Activated CD8-positive, alpha-beta memory T cell treated with anti-CD3 and anti-CD28 coated beads, Interleukin-2, amount 50 U/mL, for 1 hour (primary cell): ENCODE results near the gene PLEKHG5.
"Not testable (repeated sequence)": the region's sequence is repeated elsewhere in the genome, so short reads cannot be mapped to it uniquely, and the experiment has no call there.

Experiments
- DNase-seq: peaks from one replicate; pipeline ENCODE4 v3.0.0-alpha.2; 2020; ENCODE audit errors: extremely low read depth

PLEKHG5 gene

DNA sequence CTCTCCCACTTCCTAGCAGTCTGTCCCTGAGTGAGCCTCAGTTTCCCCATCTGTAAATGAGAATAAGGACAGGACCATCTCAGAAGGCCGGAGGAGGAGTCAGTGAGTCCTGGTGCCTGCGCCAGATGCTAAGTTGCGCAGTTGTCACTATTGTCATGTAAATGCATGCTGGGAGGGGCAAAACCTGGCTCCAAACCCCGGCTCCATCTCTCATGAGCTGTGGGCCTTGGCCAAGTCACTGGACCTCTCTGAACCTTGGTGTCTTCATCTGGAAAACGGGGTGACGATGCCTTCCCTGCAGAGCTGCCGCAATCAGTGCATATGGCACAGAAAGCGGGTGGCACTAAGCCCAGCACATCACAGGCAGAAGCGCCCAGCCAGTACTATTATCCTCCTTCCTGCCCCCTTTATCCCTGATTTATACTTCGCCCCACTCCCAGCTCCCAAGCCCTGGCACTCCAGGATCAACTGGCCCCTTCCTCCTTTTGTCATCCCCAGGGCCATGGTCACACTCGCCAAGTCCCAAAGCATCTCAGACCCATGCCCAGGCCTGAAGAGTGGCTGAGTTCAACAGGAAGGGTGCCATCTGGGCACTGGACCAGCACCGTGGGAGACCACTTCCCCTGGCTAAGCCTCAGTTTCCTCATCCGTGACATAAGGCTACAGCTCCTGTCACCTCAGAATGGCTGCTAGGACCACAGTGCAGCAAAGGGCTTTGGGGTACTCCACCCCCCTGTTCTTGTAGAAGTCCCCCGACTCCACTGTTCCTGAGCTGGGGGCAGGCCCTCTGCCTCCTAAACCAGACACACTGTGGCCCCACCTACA is 4.3 kb upstream of the PLEKHG5 start:
- no peak for DNase-seq

DNA sequence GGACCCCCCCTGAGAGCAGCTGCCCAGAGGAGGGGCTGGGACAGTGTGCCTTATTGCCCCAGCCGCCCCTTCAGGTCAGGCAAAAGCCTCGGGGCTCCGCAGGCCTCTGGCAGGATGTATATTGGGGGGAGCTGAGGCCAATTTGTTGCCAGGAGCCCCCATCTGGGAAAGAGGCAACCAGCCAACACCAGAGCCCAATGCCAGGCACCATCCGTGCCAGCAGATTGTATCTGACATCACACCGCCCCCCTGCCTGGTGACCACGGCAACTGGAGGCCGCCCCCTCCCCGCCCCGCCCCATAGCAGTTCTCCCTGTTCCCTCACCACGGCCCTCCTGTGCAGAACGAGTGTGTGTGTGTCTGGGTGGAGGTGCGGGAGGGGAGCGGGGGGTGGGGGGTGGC is 3.6 kb upstream of the PLEKHG5 start:
- no peak for DNase-seq

DNA sequence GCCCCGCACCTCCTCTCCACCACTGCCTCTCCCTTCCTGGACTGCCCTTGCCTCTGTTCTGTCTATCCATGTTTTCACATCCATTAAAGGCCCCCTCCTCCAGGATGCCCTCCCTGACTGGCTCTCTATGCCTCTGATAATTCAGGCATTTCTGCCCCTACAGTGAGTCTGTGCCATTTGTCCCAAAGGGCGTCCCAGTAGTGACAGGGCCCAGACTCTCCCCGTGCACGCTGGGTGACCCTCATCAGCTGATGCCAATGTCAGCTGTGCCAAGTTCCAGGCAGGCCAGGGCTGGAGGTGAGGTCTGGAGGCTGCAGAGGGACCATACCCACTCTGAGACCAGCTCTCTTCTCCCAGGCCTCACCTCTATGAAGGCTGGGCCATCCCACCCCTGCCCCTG is 3.2 kb upstream of the PLEKHG5 start:
- no peak for DNase-seq

DNA sequence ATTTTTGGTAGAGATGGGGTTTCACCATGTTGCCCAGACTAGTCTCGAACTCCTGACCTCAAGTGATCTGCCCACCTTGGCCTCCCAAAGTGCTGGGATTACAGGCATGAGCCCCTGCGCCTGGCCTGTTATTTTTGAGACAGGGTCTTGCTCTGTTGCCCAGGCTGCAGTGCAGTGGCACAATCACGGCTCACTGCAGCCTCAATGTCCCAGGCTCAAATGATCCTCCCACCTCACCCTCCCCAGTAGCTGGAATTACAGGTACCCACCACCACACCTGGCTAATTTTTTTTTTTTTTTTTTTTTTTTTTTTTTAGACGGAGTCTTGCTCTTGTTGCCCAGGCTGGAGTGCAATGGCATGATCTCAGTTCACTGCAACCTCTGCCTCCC is 2.4 kb upstream of the PLEKHG5 start:
- not testable (repeated sequence) for DNase-seq

DNA sequence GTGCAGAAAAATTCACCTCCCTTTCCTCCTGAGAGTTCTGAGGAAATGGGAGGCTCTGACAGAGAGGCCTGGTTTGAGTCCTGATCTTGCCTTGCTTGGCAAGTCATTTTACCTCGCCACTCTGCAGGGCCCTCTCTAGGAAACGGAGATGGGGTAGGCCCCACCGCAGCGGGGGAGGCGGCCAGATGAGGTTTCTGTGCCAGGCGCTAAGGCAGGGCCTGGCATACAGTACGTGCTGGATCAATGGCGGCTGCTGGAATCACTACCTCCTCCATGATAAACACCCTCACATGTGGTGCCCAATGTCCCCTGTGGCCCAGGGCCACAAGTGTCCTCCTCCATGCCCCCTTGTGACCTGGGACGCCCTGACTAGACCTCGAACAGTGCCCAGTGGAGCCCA is 499 bp upstream of the PLEKHG5 start:
- DNase-seq: no peak

DNA sequence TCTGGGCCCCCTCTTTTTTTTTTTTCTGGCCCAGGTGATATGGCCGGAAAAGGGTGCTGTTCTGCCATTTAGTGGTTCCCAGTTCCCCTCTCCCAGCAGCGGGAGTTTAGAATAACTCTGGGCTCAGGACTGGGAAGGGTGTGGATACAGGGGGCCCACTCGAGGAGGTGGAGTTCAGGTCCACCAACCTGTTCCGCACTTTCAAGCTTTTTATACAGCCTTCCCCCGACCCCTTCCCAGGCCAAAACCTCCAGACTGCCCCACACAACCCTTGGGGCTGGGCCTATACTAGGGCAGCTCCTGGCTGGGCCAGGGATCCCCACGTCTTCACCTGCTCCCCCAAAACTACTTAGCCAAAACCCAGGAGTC is 402 bp downstream of the PLEKHG5 start:
- DNase-seq: no peak

DNA sequence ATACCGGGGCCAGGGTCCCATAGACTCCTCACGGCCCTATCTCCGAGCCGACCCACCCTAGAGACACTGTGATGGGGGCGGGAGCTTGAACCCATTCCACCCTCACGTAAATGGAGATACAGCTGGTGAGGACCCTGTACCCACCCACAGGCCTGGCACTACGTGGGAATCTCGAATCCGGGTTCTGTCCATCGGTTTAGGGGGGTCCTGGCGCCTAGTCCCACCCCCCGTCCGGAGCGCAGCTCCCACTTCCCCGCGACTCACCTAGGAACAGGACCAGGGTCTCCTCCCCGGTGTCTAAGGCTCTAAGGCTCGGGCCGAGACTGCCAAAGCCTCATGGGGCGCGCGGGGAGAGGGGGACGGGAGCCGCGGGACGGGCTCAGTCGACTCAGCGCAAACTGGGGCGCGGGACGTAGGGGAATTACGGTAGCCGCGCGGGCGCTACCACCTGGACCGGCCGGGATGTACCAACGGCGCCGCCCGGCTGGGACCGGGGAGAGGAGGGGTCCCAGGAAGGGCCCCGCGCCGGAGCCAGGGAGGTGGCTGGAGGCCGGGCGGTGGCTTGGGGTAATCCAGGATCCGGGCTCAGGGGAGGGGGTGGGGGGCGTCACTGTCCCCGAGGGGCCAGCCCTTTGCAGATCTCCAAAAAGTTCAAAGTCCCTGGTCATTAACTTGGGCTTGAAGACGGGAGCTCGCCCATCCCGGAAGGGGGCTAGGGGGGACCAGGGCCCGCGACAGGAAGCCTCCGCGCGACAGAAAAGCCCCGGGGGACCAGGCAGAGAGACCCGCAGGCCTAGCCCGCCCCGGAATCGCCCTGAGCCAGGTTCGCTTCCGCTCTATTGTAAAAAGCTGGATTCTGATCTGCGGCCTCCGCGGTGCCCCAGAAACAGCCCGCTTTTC is 1.0 kb downstream of the PLEKHG5 start:
- no peak for DNase-seq

DNA sequence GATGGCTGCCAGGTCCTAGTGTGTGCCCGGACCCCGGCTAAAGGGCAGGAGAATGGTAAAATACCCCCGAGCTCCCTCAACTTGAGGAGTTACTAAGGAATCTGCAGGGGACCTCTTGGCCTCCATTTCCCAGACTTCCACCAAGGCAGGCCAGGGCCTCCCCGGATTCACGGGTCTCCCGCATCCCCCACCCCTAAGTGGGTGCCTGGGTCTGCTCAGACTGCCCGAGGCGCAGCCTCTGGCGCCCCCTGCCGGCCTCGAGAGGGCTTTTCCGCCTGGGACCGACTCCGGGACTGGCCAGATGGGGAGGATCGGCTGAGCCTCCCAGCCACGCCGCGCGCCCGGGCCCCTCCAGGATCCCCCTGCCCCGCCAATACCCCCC is 1.7 kb downstream of the PLEKHG5 start:
- no peak for DNase-seq

DNA sequence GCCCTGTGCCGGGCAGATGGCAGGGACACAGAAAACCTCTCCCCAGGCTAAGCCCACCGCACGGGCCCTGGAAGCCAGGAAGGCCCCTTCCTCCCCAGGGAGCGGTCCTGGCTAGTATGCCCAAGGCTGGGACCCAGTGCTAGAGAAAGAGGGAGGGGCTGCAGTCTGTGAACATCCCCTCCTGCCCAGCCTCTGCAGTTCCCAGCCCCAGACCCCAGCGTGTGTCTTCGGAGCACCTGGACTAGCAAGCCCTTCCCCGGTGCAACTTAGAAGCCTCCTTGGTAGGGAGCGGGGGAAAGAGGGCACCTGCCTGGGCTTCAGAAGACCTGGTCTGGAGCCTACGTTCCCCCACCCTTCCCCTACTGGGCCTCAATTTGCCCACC is 2.1 kb downstream of the PLEKHG5 start:
- DNase-seq: no peak

DNA sequence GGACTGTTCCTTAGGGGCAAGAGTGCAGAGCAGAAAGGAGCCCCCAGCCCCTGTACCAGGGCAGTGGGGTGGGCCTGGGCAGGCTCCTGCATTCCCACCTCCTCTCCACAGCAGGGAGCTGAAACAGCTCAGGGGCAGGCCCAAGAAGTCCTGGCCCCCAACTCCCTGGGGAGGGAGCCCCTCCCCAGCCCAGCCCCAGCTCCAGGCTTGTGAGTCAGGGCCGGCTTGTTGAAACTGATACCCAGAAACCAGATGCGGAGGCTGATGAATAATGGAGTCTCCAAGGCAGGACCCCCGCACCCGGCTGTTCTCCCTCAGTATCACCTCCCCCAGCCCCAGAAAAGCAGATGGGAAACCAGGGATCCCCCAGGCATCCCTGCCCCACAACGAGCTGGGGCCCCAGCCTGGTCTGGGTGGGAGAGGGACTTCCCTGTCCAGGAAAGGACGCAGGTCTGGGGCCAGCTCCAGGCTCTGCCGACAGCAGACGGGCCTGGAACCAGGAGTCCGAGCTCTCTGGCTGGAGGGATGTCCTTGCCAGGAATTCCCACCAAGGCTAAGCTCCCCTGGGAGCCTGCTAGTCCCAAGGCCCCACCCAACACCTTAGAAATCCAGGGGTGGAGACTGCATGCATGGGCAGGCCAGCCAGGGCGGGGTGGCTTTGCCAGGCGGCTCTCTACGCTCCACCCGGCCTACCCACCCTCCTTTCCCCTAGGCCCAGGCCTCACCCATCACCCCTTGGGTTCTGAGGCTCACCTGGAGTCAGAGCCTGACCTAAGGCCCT is 2.7 kb downstream of the PLEKHG5 start:
- DNase-seq: no peak

DNA sequence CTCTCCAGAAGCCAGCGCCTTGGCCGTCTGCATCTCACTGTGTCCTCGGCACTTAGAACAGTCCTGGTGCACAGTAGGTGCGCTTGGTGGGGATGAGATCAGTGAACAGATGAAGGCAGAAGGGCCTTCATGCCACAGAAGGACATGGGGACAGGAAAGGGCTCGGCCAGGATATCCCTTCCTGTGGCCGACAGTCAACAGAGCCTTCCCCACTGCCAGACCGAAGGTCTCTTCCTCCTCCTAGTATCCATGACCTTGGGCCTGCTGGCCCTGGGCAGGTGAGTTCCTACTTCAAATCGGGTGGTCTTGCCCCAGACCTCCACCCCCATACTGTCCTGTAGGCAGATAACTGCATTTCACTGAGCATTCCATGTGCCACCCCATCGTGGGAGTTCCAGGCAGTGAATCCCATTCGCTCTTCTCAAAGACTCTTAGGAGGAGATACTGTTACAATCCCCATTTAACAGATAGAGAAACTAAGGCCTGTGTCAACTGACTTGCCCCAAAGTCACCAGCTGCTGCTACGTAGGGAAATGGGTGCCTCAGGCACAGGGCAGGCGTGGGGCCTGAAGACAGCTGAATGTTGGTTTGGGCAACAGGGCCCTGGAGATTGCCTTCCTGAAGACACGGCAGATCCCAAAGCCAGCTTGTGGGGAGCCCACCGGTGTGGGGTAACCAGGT is 3.5 kb downstream of the PLEKHG5 start:
- DNase-seq: no peak

DNA sequence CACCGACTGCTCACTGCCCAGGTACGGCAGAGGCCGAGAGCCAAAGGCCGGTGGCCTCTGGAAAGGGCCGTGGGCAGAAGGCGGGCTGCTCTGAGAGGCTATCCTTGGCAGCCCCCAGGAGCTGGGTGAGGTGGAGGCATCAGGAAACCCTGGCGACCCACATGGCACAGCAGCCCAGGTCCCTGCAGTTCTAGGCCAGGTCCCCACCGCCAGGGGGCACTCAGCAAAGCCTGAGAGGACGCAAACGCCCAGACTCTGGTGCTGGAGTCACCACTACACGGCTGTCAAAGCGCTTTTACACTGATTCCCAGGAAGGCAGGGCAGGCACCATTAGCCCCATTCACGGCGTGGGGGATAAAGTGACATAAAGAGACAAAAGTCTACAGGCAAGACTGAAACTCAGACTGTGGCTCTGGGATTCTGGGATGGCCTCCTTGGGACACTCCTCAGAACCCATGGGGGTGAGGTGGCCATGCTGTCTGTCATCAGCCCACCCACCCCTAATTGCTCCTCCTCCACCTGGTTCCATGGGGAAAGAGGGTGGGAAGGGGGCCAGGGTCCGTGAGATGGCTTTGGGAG is 4.9 kb downstream of the PLEKHG5 start:
- DNase-seq: peak; percentile 66

DNA sequence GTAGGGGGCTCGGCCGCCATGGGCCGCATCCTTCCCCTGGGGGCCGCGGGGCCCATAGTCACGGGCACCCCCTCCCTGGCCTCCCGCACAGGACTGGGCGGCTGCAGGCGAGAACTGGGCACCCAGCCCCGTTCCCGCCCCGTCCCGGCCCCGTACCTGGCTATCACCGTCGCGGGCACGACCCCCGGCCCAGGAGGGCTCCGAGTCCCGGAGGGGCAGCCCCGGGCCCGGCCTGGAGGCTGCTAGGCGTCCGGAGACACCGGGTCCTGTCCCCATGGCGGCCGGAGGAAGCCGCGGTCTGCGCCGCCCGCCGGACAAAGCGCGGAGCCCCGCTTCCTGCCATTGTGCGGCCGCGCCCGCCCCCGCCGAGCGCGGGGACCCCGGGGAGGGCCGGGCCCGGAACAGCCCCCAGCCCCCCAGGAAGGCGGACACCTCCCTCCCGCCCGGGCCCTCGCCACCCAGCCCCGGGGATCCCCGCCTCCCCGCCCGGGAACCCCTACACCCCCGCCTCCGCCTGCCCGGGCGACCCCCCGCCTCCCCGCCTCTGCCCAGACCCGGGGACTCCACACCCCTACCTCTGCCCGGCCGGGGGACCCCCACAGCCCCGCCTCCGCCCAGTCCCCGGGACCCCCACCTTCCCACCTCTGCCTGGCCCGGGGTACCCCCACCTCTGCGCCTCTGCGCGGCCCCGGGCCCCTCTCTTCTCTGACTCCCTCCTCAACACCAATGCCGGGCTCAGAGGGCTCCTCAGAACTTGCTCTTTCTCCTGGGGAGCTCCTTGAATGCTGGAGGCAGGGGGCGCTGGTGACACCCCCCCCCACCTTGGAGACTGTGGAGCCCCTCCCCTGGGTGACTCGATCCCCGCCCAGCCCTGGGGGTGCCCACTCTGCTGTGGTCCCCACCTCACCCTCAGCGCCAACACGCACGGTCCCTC is 6.0 kb downstream of the PLEKHG5 start:
- no peak for DNase-seq

DNA sequence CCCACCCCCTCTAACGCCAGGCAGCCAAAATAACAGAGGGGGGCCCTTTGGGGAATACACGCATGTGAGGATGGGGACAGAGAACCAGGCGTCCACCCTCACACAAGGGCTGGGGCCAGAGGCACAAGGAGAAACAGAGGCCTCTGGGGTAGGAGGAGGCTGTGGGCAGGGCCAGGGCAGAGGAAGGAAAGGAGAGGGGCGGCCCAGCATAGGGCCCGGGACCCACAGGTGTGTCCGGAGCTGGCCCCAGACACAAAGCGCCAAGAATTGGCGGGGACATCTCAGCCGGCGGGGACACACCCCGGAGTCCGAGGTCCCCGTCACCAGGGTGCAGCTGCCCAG is 6.7 kb downstream of the PLEKHG5 start:
- DNase-seq: no peak

DNA sequence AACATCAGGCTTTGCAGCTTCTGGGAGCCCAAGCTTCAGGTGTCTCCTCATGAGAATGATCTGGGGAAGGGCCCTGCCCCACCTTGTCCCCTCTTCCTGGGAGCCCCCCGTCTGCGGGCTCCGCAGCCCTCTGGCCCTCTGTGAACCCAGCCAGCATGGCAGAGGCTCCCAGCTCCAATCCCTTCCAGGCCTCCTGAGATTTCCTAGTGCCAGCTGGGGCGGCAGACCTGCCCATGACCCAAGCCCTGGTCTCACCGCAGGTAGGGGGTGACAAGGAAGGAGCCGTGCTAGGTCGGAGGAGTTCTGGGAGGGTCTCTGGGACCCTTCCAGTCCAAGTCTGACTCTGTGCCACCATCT is 7.7 kb downstream of the PLEKHG5 start:
- DNase-seq: no peak

DNA sequence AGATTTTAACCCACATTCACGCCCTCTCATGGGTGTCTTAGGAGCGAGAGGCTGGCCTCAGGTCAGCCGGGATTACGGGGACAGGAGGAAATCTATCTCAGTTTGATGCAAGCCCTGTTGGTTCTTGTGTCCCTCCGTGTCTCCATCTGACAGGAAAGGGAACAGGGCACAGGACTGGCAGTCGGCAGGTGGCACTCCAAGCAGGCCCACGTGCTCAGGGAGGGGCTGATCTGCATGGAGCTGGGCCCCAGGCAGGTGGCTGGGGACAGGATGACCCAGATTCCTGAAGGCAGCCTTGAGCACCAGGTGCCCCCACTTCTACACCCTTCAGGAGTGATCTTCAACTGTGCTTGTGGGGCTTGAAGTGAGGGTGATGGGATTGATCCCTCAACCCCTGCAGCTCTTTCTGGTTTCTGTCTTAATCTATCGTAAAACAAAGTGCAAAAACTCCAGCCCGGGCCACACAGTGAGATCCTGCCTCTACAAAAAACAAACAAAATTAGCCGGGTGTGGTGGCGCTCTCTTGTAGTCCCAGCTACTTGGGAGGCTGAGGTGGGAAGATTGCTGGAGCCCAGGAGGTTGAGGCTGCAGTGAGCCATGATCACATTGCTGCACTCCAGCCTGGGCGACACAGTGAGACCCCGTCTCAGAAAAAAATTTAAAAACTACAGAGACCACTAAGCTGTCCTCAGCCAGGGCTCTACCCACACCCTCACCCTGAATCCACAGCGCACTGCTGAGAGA is 8.3 kb downstream of the PLEKHG5 start:
- no peak for DNase-seq

DNA sequence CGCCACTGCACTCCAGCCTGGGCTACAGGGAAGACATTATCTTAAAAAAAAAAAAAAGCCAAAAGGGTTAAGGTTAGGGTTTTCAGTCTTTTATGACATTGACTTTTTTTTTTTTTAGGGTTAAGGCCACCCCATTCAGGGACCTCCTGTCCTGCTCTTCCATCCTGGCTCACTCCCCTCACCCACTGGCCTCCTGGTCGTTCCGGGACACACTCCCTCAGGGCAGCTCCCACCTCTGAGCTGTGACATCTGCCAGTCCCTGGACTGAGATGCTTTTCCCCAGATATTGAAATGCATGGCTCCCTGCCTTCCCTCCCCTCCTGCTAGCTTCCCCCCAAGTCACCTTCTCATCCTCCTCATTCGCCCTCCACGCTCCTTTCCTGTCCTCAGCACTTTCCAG is 9.6 kb downstream of the PLEKHG5 start:
- no peak for DNase-seq

DNA sequence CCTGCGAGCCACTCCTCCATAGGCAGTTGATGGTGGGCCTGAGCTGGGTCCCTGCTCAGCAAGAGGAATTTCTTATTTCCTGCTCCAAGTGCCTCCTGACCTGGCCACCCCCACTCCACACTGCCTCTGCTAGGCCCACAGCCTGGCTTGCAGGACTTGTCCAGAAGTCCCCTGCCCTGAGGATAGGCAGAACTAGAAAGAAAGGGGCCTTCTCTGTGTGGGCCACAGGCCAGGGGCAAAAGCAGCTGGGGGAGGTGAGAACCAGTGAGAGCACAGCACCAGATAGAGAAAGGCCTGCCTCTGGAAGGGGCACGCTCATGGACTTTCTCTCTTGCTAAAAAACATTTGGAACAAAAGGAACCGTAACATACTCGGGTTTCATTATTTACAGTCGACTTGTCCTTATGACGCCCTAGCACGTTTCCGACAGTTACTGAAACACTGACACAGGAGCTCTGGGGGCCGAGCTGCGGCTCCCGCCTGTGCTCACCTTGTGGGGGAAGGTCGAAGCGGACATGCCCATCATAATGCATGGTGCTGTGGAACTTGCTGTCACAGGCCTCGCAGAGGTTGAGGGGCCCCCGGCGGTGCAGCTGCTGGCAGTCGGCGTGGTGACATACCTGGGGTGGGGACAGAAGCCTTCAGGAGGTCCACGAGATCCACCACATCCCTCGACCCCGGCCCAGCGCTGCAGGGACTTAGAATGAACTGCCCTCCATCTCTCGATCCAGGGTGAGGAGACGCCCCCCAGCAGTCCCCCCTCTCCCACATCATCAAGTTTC is 14.2 kb downstream of the PLEKHG5 start:
- DNase-seq: no peak

DNA sequence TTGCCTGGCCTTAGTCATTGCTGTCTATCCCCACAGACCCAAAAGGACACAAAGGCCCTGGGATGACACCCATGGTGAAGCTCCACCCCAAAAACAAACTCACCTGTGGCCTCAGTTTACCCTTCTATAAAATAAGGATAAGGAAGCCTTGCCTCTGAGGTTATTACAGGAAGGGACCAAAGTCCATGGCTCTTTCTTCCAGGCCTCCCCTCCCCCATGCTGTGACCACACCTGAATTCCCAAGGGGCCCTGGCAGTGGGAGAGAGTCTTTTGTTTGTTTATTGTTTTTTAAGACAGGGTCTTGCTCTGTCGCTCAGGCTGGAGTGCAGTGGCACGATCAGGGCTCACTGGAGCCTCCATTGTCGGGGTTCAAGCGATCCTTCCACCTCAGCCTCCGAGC is 15.0 kb downstream of the PLEKHG5 start:
- no peak for DNase-seq
